ENCODE data around the gene NR1I3. TPM values are rescaled to one million over a fixed set of nuclear protein-coding genes. Genes with fewer than 3 reads are reported as not detected.

NR1I3 gene
- total and polyA plus RNA-seq, 2 donors (not counting 1 experiment from before 2014, with no cell fraction given) = not detected

GRCh38 chr1:161216945-161217712, 20.9 kb downstream of the NR1I3 start:
- WGBS (ENCODE audit: insufficient coverage) = 87% methylated on average over 4 of the region's 7 CpGs
- H2AFZ ChIP-seq (ENCODE audit: insufficient read depth, low read depth, low read length, poor library complexity, severe bottlenecking) = no peak overlapping the region
- Mint-ChIP-seq H3K4me1 (peaks cover 27% of the 10 kb centered on the region), H3K9me3 (ENCODE audit: insufficient read depth) (no peaks in the 10 kb centered on the region), H3K27ac (no peak overlapping the region), H3K4me3 (no peak overlapping the region), H3K27me3 (peaks cover 30% of the 10 kb centered on the region)
- POLR2A ChIA-PET = interaction anchor here (0.6 kb wide), 3 partner anchors 14 to 429 kb away, joined by 3 read pairs; no protein-coding TSS in a partner anchor
- peak overlapping the region in 1 of 5 experiments; percentile 50 for H3K4me3 ChIP-seq (ENCODE audit: control extremely low read depth in 1 of 5, extremely low read depth in 1 of 5, insufficient read depth in 1 of 5, low read depth in 2 of 5, low read length in 4 of 5)
- DNase-seq (peak; percentile 65), ATAC-seq (ENCODE audit: low read depth) (peak; percentile 79)
- H3K4me1 ChIP-seq (ENCODE audit: control insufficient read depth in 2 of 2, insufficient read depth in 2 of 2, low read length in 2 of 2) = peaks cover 15 to 26% of the 10 kb centered on the region in 2 donors
- TF ChIP-seq CTCF (IDR thresholded peaks at IDR 0.05) (no peak), EZH2 (IDR thresholded peaks at IDR 0.05; ENCODE audit: borderline replicate concordance, insufficient read depth, low read depth, low read length, poor library complexity, severe bottlenecking) (no peak)
- CTCF ChIA-PET = interaction anchor here (1.9 to 3.4 kb wide), 2 partner anchors 9 to 164 kb away, joined by 4 to 19 read pairs; partner anchors contain the start of gene TOMM40L
- H3K9ac ChIP-seq (ENCODE audit: low read length) = no peak overlapping the region
- peaks cover 0 to 28% (median 16%) of the 10 kb centered on the region in 4 experiments for H3K27me3 ChIP-seq (replicated peaks in 1 of 4; ENCODE audit: control extremely low read depth in 1 of 4, control insufficient read depth in 3 of 4, insufficient read depth in 4 of 4, low read length in 3 of 4)
- H4K20me1 ChIP-seq (ENCODE audit: control insufficient read depth, insufficient read depth, low read length, poor library complexity, severe bottlenecking) = no peaks in the 10 kb centered on the region
- peaks cover 5 to 24% of the 10 kb centered on the region in 2 experiments for H3K36me3 ChIP-seq (replicated peaks in 1 of 2; ENCODE audit: control extremely low read depth in 1 of 2, control insufficient read depth in 1 of 2, extremely low read depth in 1 of 2, insufficient read depth in 2 of 2, low read length in 1 of 2)
- H3K9me3 ChIP-seq (ENCODE audit: control extremely low read depth in 1 of 3, control insufficient read depth in 2 of 3, insufficient read depth in 1 of 3, low read length in 2 of 3) = no peaks in the 10 kb centered on the region
- H3K79me2 ChIP-seq (ENCODE audit: control insufficient read depth, insufficient read depth, low read length) = no peaks in the 10 kb centered on the region
- intact Hi-C loops (cut with micrococcal nuclease) = no loop called here
- no peak overlapping the region for H3K4me2 ChIP-seq (replicated peaks; ENCODE audit: low read depth, low read length, poor library complexity, severe bottlenecking)
- no peak overlapping the region for H3K27ac ChIP-seq (ENCODE audit: low read length in 2 of 2)

GRCh38 chr1:161215076-161215475, 22.9 kb downstream of the NR1I3 start, which contains the start of gene FCER1G:
TSS of gene FCER1G (plus strand) at chr1:161215295. CDS start at chr1:161215322, 27 bp downstream.
- Mint-ChIP-seq H3K27ac (no peak within 1 kb of the TSS), H3K27me3 (peaks cover 19% of the 10 kb centered on the region), H3K4me1 (peaks cover 27% of the 10 kb centered on the region), H3K4me3 (no peak within 1 kb of the TSS), H3K9me3 (ENCODE audit: insufficient read depth) (no peaks in the 10 kb centered on the region)
- H3K36me3 ChIP-seq (replicated peaks in 1 of 2; ENCODE audit: control extremely low read depth in 1 of 2, control insufficient read depth in 1 of 2, extremely low read depth in 1 of 2, insufficient read depth in 2 of 2, low read length in 1 of 2) = peaks cover 8 to 45% of the 10 kb centered on the region in 2 experiments
- ChIA-PET POLR2A (interaction anchor here (0.7 to 1.1 kb wide), 3 partner anchors 10 to 512 kb away, joined by 3 to 7 read pairs (median 5); partner anchors contain the start of gene TOMM40L), CTCF (interaction anchor here (1.9 to 3.4 kb wide), 2 partner anchors 11 to 166 kb away, joined by 4 to 19 read pairs; partner anchors contain the start of gene TOMM40L)
- no peaks in the 10 kb centered on the region for H4K20me1 ChIP-seq (ENCODE audit: control insufficient read depth, insufficient read depth, low read length, poor library complexity, severe bottlenecking)
- 30% methylated on average over 8 of the region's 10 CpGs for WGBS (ENCODE audit: insufficient coverage)
- no peak within 1 kb of the TSS for H3K9ac ChIP-seq (ENCODE audit: low read length)
- H3K27me3 ChIP-seq (replicated peaks in 1 of 4; ENCODE audit: control extremely low read depth in 1 of 4, control insufficient read depth in 3 of 4, insufficient read depth in 4 of 4, low read length in 3 of 4) = peaks cover 0 to 15% (median 11%) of the 10 kb centered on the region in 4 experiments
- intact Hi-C loops (cut with micrococcal nuclease) = no loop called here
- peaks cover 15 to 26% of the 10 kb centered on the region in 2 donors for H3K4me1 ChIP-seq (ENCODE audit: control insufficient read depth in 2 of 2, insufficient read depth in 2 of 2, low read length in 2 of 2)
- no peaks in the 10 kb centered on the region for H3K79me2 ChIP-seq (ENCODE audit: control insufficient read depth, insufficient read depth, low read length)
- DNase-seq = peak; percentile 23
- TF ChIP-seq CTCF (IDR thresholded peaks at IDR 0.05) = no peak
- TF ChIP-seq EZH2 (IDR thresholded peaks at IDR 0.05; ENCODE audit: borderline replicate concordance, insufficient read depth, low read depth, low read length, poor library complexity, severe bottlenecking) = no peak
- peak within 1 kb of the TSS; percentile 26 for H3K4me2 ChIP-seq (replicated peaks; ENCODE audit: low read depth, low read length, poor library complexity, severe bottlenecking)
- no peak within 1 kb of the TSS for H2AFZ ChIP-seq (ENCODE audit: insufficient read depth, low read depth, low read length, poor library complexity, severe bottlenecking)
- peak within 1 kb of the TSS in 1 of 5 experiments; percentile 40 for H3K4me3 ChIP-seq (ENCODE audit: control extremely low read depth in 1 of 5, extremely low read depth in 1 of 5, insufficient read depth in 1 of 5, low read depth in 2 of 5, low read length in 4 of 5)
- ATAC-seq (ENCODE audit: low read depth) = no peak
- no peak within 1 kb of the TSS for H3K27ac ChIP-seq (ENCODE audit: low read length in 2 of 2)
- H3K9me3 ChIP-seq (ENCODE audit: control extremely low read depth in 1 of 3, control insufficient read depth in 2 of 3, insufficient read depth in 1 of 3, low read length in 2 of 3) = no peaks in the 10 kb centered on the region
